GM18526 (cell line): ENCODE data around the gene CITED2.
A peak's percentile ranks its signal among the peaks of the same experiment; 100 is the strongest.

Source experiments
- POLR2A ChIP-seq: IDR thresholded peaks from 3 replicates; pipeline ENCODE4 v1.6.1; 2011; ENCODE audit not compliant: insufficient read length; ENCODE audit errors: extremely low read depth

The CITED2 gene

GRCh38 chr6:139374357-139375225, at the start of gene CITED2:
Gene CITED2, minus strand, starts transcription at chr6:139374648. Its CDS starts 704 bp downstream, at chr6:139373944.
- peak; percentile 100 for TF ChIP-seq POLR2A

GRCh38 chr6:139423037-139423703, 48.7 kb upstream of the CITED2 start:
- TF ChIP-seq POLR2A, result no peak

GRCh38 chr6:139422105-139423036, 47.9 kb upstream of the CITED2 start:
- TF ChIP-seq POLR2A, result no peak

GRCh38 chr6:139418481-139419132, 44.2 kb upstream of the CITED2 start:
- no peak for TF ChIP-seq POLR2A

GRCh38 chr6:139416146-139416545, 41.7 kb upstream of the CITED2 start:
- no peak for TF ChIP-seq POLR2A

- no peak for TF ChIP-seq POLR2A
These were observed 40.9 kb upstream of the CITED2 start for GRCh38 chr6:139415365-139415764.

- no peak for TF ChIP-seq POLR2A
These were observed 34.6 kb upstream of the CITED2 start for GRCh38 chr6:139409026-139409425.

- TF ChIP-seq POLR2A, result no peak
These were observed 33.3 kb upstream of the CITED2 start for GRCh38 chr6:139407718-139408222.

- no peak for TF ChIP-seq POLR2A
These were observed 32.3 kb upstream of the CITED2 start for GRCh38 chr6:139406577-139407343.

- no peak for TF ChIP-seq POLR2A
These were observed 28.5 kb upstream of the CITED2 start for GRCh38 chr6:139402876-139403386.

- no peak for TF ChIP-seq POLR2A
These were observed 24.2 kb upstream of the CITED2 start for GRCh38 chr6:139398658-139399057.

GRCh38 chr6:139395891-139396301, 21.4 kb upstream of the CITED2 start:
- TF ChIP-seq POLR2A, result no peak

- TF ChIP-seq POLR2A, result no peak
These were observed 20.9 kb upstream of the CITED2 start for GRCh38 chr6:139395371-139395770.
